HAP-1 (cell line): Measurements from ENCODE around the gene SNAP91.
"Not testable (repeated sequence)": the region's sequence is repeated elsewhere in the genome, so short reads cannot be mapped to it uniquely, and the experiment has no call there.

Source experiments
- DNase-seq, 2 experiments: peaks; one replicate each; pipeline ENCODE4 v3.0.0-alpha.2; 2016 to 2020; ENCODE audit warnings: low spot score in 2 of 2
- H3K27me3 ChIP-seq: fragments of 250-450 bp; sonication (Bioruptor Pico); 2 replicates; pipeline ENCODE4 v1.5.1; 2020; ENCODE audit warnings: low read depth, mild to moderate bottlenecking, moderate library complexity
- H3K36me3 ChIP-seq: fragments of 250-450 bp; sonication (Bioruptor Pico); replicated peaks from 2 replicates; pipeline ENCODE4 v1.5.1; 2020; ENCODE audit warnings: mild to moderate bottlenecking
- H3K4me1 ChIP-seq: fragments of 250-450 bp; sonication (Bioruptor Pico); 2 replicates; pipeline ENCODE4 v1.5.1; 2020; ENCODE audit warnings: mild to moderate bottlenecking
- H3K4me3 ChIP-seq: fragments of 250-450 bp; sonication (Bioruptor Pico); 2 replicates; pipeline ENCODE4 v1.5.1; 2020; ENCODE audit warnings: mild to moderate bottlenecking, moderate library complexity
- H3K9me3 ChIP-seq: fragments of 250-450 bp; sonication (Bioruptor Pico); 2 replicates; pipeline ENCODE4 v1.5.1; 2020; ENCODE audit warnings: mild to moderate bottlenecking, moderate library complexity
- in situ Hi-C: fragments of 300-500 bp; cut with MboI; formaldehyde crosslinking; loops from 3 replicates; pipeline ENCODE4 v1.14.3; 2020; ENCODE audit warnings: low sequenced_read_pairs, inconsistent platforms, mixed read lengths

SNAP91 gene

GRCh38 chr6:83702749-83703148, 6.2 kb downstream of the SNAP91 start:
- no peak for DNase-seq
- Histone ChIP-seq H3K36me3 (no peaks in the 10 kb centered on the region), H3K27me3 (peaks cover 16% of the 10 kb centered on the region), H3K4me3 (no peak overlapping the region), H3K9me3 (no peaks in the 10 kb centered on the region), H3K4me1 (no peaks in the 10 kb centered on the region)
- in situ Hi-C loops: no loop called here

DNA sequence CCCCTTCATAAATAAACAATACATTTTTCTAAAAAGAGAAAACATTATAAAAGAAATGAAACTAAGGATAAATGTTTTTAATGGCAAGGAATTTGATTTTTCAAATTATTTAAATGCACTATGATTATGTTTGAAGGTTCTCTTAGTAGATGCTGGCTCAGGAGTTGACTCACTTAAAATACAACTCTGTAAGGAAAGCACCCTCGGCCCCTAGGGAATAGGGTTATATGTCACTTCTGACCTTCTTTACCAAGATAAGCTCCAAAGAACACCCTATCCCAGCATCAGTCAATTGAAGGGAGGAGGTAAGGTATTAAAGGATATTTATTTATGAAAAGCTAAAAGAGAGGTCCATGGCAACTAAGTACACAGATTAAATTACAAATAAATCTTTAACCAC, 6.8 kb downstream of the SNAP91 start:
- Histone ChIP-seq H3K4me3 (no peak overlapping the region), H3K9me3 (no peaks in the 10 kb centered on the region), H3K4me1 (no peaks in the 10 kb centered on the region), H3K36me3 (no peaks in the 10 kb centered on the region), H3K27me3 (peaks cover 10% of the 10 kb centered on the region)
- DNase-seq: no peak
- in situ Hi-C loops: no loop called here

DNA sequence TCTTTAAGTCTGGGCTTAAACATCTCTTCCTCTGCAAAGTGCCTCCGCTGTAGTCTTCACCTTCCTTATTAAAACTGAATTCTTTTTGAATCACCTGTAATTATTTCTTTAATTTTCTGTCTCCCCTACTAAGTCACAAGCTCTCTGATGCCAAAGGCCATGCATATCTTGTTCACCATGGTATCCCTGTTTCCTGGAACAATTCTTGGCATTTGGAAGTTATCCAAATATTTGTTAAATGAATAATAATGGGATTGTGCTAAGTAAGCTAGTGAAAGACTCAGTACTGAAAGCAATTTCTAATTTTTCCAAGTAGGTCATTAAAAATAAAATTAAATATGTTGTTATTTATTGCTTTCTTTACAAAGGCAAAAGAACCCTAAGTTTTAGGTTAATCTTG, 12.2 kb downstream of the SNAP91 start:
- H3K4me1 ChIP-seq: no peaks in the 10 kb centered on the region
- H3K36me3 ChIP-seq: no peaks in the 10 kb centered on the region
- in situ Hi-C loops: no loop called here
- DNase-seq: no peak
- no peaks in the 10 kb centered on the region for H3K9me3 ChIP-seq
- H3K27me3 ChIP-seq: peaks cover 3% of the 10 kb centered on the region; the same call in 1 of the 2 replicates
- H3K4me3 ChIP-seq: no peak overlapping the region

DNA sequence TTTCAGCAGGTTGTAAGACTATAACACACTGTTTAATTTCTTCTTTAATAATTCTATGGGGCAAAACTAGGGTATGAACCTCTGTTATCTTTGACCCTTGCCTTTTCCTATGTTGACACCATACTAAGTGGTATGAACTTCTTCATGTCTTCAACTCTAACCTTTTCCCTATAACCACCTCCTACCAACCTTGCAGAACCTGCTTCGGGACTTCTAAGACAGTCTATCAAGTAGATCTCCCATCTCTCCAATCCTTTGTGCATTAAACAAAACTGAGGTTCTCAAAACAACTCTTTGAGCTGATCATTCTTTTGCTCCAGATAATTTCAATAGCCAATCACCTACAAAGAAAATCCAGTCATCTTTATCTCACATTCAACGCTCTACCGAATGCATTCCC, 23.4 kb downstream of the SNAP91 start:
- in situ Hi-C loops: no loop called here
- H3K4me3 ChIP-seq: no peak overlapping the region
- no peaks in the 10 kb centered on the region for H3K36me3 ChIP-seq
- H3K4me1 ChIP-seq: no peaks in the 10 kb centered on the region
- no peaks in the 10 kb centered on the region for H3K9me3 ChIP-seq
- no peaks in the 10 kb centered on the region for H3K27me3 ChIP-seq
- no peak for DNase-seq

DNA sequence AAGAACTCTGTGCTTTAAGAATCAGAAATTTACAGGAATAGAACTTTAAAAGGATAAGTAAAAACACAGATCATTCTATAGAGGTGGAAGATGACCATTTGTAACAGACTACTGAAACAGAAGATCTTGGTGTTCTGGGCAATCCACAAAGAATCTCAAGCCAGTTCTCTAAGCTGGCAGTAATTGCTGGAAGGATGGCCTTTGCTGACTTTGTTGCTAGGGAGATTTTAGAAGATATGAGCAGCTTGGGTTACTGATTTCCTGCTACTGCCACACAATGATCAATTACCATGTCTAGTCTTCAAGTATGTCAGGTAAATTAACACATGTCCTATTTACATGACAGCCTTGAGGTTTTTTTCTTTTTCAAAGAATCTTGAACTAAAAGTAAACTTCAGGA, 31.1 kb downstream of the SNAP91 start:
- Histone ChIP-seq H3K9me3 (no peaks in the 10 kb centered on the region), H3K4me3 (no peak overlapping the region), H3K4me1 (no peaks in the 10 kb centered on the region), H3K36me3 (no peaks in the 10 kb centered on the region), H3K27me3 (peaks cover 9% of the 10 kb centered on the region)
- in situ Hi-C loops: no loop called here
- DNase-seq: no peak

DNA sequence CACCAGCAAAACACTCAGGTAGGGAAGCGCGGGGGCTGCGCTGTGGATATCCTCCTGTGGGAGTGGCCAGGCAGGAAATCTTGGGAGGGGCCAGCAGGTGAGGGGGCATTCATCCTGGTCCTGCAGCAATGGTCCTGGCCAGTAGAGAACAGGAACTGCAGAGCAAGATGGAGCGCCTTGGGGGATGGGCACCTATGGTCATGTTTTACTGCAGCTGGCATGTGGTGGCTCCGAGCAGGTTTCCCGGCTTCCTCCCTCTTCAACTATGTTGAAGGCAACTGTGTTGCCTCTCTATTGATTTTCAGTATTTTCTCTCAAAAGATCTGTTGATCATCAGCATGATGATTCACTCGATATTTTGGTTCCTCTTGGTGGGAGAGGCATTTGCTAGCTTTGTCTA, 70.9 kb downstream of the SNAP91 start:
- H3K27me3 ChIP-seq: peaks cover 3% of the 10 kb centered on the region; the same call in 1 of the 2 replicates
- H3K4me1 ChIP-seq: no peaks in the 10 kb centered on the region
- no peak overlapping the region for H3K4me3 ChIP-seq
- no peaks in the 10 kb centered on the region for H3K36me3 ChIP-seq
- no peak for DNase-seq
- no peaks in the 10 kb centered on the region for H3K9me3 ChIP-seq
- in situ Hi-C loops: no loop called here

- Histone ChIP-seq H3K27me3 (peaks cover 7% of the 10 kb centered on the region; the same call in 1 of the 2 replicates), H3K4me1 (no peaks in the 10 kb centered on the region)
- in situ Hi-C loops: no loop called here
These were observed 72.1 kb downstream of the SNAP91 start for GRCh38 chr6:83636800-83637199.

GRCh38 chr6:83633609-83634008, 75.3 kb downstream of the SNAP91 start:
- in situ Hi-C loops: no loop called here
- Histone ChIP-seq H3K9me3 (no peaks in the 10 kb centered on the region), H3K27me3 (peaks cover 7% of the 10 kb centered on the region; the same call in 1 of the 2 replicates), H3K36me3 (no peaks in the 10 kb centered on the region), H3K4me3 (no peak overlapping the region), H3K4me1 (no peaks in the 10 kb centered on the region)
- no peak for DNase-seq

More at GRCh38 chr6:83636800-83637199, 72.1 kb downstream of the SNAP91 start:
- H3K4me3 ChIP-seq: no peak overlapping the region
- H3K9me3 ChIP-seq: no peaks in the 10 kb centered on the region
- no peak for DNase-seq
- no peaks in the 10 kb centered on the region for H3K36me3 ChIP-seq

DNA sequence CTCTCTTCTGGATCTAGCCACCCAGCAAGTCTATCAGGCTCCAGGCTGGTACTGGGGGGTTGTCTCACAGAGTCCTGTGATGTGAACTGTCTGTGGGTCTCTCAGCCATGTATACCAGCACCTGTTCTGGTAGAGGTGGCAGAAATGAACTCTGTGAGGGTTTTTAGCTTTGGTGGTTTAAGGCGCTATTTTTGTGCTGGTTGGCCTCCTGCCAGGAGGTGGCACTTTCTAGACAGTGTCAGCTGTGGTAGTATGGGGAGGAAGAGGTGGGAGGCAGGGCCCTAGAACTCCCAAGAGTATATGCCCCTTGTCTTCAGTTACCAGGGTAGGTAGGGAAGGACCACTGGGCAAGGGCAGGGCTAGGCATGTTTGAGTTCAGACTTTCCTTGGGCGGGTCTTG, 75.8 kb downstream of the SNAP91 start:
- no peaks in the 10 kb centered on the region for H3K36me3 ChIP-seq
- no peaks in the 10 kb centered on the region for H3K4me1 ChIP-seq
- no peak overlapping the region for H3K4me3 ChIP-seq
- no peaks in the 10 kb centered on the region for H3K9me3 ChIP-seq
- H3K27me3 ChIP-seq: peaks cover 7% of the 10 kb centered on the region; the same call in 1 of the 2 replicates
- no peak for DNase-seq
- in situ Hi-C loops: no loop called here

- H3K4me3 ChIP-seq, H3K4me1 ChIP-seq, H3K36me3 ChIP-seq, H3K27me3 ChIP-seq, in situ Hi-C loops, DNase-seq, H3K9me3 ChIP-seq: not testable (repeated sequence)
These were observed 79.0 kb downstream of the SNAP91 start for GRCh38 chr6:83629908-83630307.

GRCh38 chr6:83615025-83615999, 93.6 kb downstream of the SNAP91 start:
- H3K36me3 ChIP-seq: no peaks in the 10 kb centered on the region
- peak; percentile 25 to 40 for DNase-seq
- in situ Hi-C loops: no loop called here
- H3K27me3 ChIP-seq: no peaks in the 10 kb centered on the region; the same call in 1 of the 2 replicates
- H3K4me3 ChIP-seq: no peak overlapping the region
- H3K9me3 ChIP-seq: no peaks in the 10 kb centered on the region
- no peaks in the 10 kb centered on the region for H3K4me1 ChIP-seq

- in situ Hi-C loops: no loop called here
- Histone ChIP-seq H3K36me3 (no peaks in the 10 kb centered on the region), H3K9me3 (no peaks in the 10 kb centered on the region), H3K27me3 (no peaks in the 10 kb centered on the region; the same call in 1 of the 2 replicates), H3K4me3 (no peak overlapping the region), H3K4me1 (no peaks in the 10 kb centered on the region)
- DNase-seq: no peak
These were observed 95.5 kb downstream of the SNAP91 start for GRCh38 chr6:83613378-83613777.

- Histone ChIP-seq H3K9me3 (no peaks in the 10 kb centered on the region), H3K4me1 (no peaks in the 10 kb centered on the region)
- in situ Hi-C loops: no loop called here
These were observed 99.7 kb downstream of the SNAP91 start for GRCh38 chr6:83609248-83609647.

GRCh38 chr6:83605517-83605916, 103.4 kb downstream of the SNAP91 start:
- in situ Hi-C loops: no loop called here
- no peak overlapping the region for H3K4me3 ChIP-seq
- no peaks in the 10 kb centered on the region for H3K36me3 ChIP-seq
- no peak for DNase-seq
- peaks cover 3% of the 10 kb centered on the region; the same call in 1 of the 2 replicates for H3K27me3 ChIP-seq
- H3K9me3 ChIP-seq: no peaks in the 10 kb centered on the region
- H3K4me1 ChIP-seq: no peaks in the 10 kb centered on the region

More at GRCh38 chr6:83609248-83609647, 99.7 kb downstream of the SNAP91 start:
- no peak for DNase-seq
- Histone ChIP-seq H3K4me3 (no peak overlapping the region), H3K36me3 (no peaks in the 10 kb centered on the region), H3K27me3 (peaks cover 3% of the 10 kb centered on the region; the same call in 1 of the 2 replicates)
